Transverse colon (tissue), 4 donors: ENCODE measurements around the gene CBLN2. TPM values are rescaled to one million over a fixed set of nuclear protein-coding genes. Genes with fewer than 3 reads are reported as not detected.
A peak's percentile ranks its signal among the peaks of the same experiment; 100 is the strongest.

Source experiments
- DNase-seq: peaks from one replicate; pipeline ENCODE4 v3.0.0-alpha.2; 2019
- H3K27ac ChIP-seq, 4 donors: fragments of 200-600 bp; sonication (generic); 2 replicates each; pipeline ENCODE4 v1.5.1; 2016 to 2018; ENCODE audit warnings: inconsistent platforms in 4 of 4
- H3K27me3 ChIP-seq: fragments of 200-600 bp; sonication (generic); 2 replicates; pipeline ENCODE4 v1.5.1; 2017; ENCODE audit warnings: inconsistent platforms
- H3K36me3 ChIP-seq, 4 donors: fragments of 200-600 bp; sonication (generic); 2 replicates each; pipeline ENCODE4 v1.5.1; 2017 to 2019; ENCODE audit warnings: inconsistent platforms in 4 of 4
- H3K4me1 ChIP-seq, 4 donors: fragments of 200-600 bp; sonication (generic); 2 replicates each; pipeline ENCODE4 v1.5.1; 2017 to 2020; ENCODE audit warnings: inconsistent platforms in 4 of 4
- H3K4me3 ChIP-seq, 4 donors: fragments of 200-600 bp; sonication (generic); 1 replicate in 1 of 4; 2 replicates in 3 of 4; pipeline versions ENCODE4 v1.5.1 to v1.6.1; 2017 to 2019; ENCODE audit warnings: inconsistent platforms in 4 of 4
- H3K9me3 ChIP-seq, 2 donors: fragments of 200-600 bp; sonication (generic); 2 replicates each; pipeline ENCODE4 v1.5.1; 2017 to 2019; ENCODE audit warnings: inconsistent platforms in 2 of 2
- EP300 ChIP-seq: sonication (generic); formaldehyde crosslinking; IDR thresholded peaks from one replicate; pipeline ENCODE4 v1.6.1; 2017; ENCODE audit warnings: antibody characterized with exemption, low read depth
- POLR2A ChIP-seq: fragments of 450-650 bp; IDR thresholded peaks from one replicate; pipeline ENCODE4 v1.6.1; 2016; ENCODE audit warnings: antibody characterized with exemption, mild to moderate bottlenecking, moderate library complexity
- POLR2AphosphoS5 ChIP-seq, 3 donors: sonication (generic); formaldehyde crosslinking; IDR thresholded peaks; one replicate each; pipeline ENCODE4 v1.6.1; 2016; ENCODE audit warnings: antibody characterized with exemption in 3 of 3
- WGBS, 2 donors: methylation state at CpG; one replicate each; pipeline ENCODE4 v1.1.5; 2018; ENCODE audit warnings: low coverage in 1 of 2; 5-methylcytosine and 5-hydroxymethylcytosine counted together
- in situ Hi-C, 4 donors: fragments of 200-750 bp; cut with MboI; loops; one replicate each; pipeline versions ENCODE4 v1.15.0 to v1.15.1; 2017; ENCODE audit warnings: low sequenced_read_pairs in 3 of 4, low pct_ligation_motif_present in 1 of 4, low pct_unique_long_range_greater_than_20kb in 1 of 4
- intact Hi-C: fragments of 100-400 bp; cut with DNase I; formaldehyde crosslinking; loops from one replicate; pipeline ENCODE4 v1.15.1; 2023; ENCODE audit warnings: low total_unique reads
- total RNA-seq, 4 donors: library from RNA; depleted of rRNA; stranded (reverse); fragments of >200 nt; gene quantifications; one replicate each; pipeline ENCODE4 v1.1.0, GENCODE V29; 2016
- TF ChIP-seq, protein P1 (sequence below), 5 experiments: fragments of 200-600 bp in 3 of 5; fragments of 450-650 bp in 2 of 5; sonication (generic) in 3 of 5; IDR thresholded peaks; 1 replicate in 2 of 5; 2 replicates in 3 of 5; pipeline ENCODE4 v1.5.1; 2016 to 2017; ENCODE audit warnings: antibody characterized with exemption in 5 of 5, inconsistent platforms in 3 of 5, mild to moderate bottlenecking in 2 of 5, moderate library complexity in 1 of 5

Gene CBLN2
- total RNA-seq, 4 donors from 2014 or later = 0.60 to 1.3 (median 0.78) TPM

DNA sequence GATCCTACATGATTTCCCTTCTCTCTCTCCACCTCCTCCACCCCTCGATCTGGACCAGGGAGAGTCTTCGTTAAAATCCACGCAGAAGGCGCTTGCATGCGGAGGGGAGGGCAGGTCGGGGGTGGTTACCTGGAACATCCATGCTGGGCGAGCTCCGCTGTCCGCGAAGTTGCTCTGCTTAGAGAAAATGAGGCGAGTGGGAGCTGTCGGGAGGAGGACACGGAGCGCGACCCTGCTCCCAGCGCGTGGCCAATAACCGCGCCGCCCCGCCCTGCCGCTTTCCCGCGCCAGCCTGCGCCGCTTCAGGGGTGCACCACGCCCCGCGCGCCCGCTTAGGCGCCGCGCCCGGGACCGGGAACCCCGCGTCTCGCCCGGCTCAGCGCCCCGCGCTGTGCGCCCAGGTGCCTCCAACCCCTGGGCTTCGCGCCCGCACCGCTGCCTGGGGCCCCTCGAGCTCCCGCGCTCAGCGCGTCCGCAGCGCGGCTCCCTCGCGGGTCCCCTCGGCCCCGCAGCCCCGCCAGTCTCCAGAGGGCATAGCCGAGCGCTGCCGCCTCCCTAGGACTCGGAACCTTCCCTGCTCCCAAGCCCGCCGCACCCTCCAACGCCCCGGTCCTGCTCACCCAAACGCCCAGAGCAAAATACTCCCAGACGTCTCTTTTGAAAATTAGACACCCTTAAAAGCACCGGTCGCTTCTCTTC is 636 bp downstream of the CBLN2 start:
- Histone ChIP-seq H3K36me3 (no peaks in the 10 kb centered on the region), H3K9me3 (no peaks in the 10 kb centered on the region), H3K27me3 (peaks cover 55% of the 10 kb centered on the region), H3K4me3 (peak overlapping the region in 1 of 4 donors; percentile 35), H3K27ac (no peak overlapping the region), H3K4me1 (peaks cover 0 to 13% (median 2%) of the 10 kb centered on the region in 4 donors)
- intact Hi-C loops (loop anchor here (5.0 kb wide), 1 partner anchor 1611 kb away; no protein-coding TSS in a partner anchor), in situ Hi-C loops (loop anchor here in 1 of 4 donors (10.0 kb wide), 1 partner anchor 1609 kb away; no protein-coding TSS in a partner anchor)
- 6 to 14% methylated on average over 10 to 28 of the region's 73 CpGs for WGBS, 2 donors
- no peak for DNase-seq
- no peak for TF ChIP-seq POLR2A
- TF ChIP-seq POLR2AphosphoS5 (IDR thresholded peaks at IDR 0.05) = no peak
- TF ChIP-seq, protein P1, sequence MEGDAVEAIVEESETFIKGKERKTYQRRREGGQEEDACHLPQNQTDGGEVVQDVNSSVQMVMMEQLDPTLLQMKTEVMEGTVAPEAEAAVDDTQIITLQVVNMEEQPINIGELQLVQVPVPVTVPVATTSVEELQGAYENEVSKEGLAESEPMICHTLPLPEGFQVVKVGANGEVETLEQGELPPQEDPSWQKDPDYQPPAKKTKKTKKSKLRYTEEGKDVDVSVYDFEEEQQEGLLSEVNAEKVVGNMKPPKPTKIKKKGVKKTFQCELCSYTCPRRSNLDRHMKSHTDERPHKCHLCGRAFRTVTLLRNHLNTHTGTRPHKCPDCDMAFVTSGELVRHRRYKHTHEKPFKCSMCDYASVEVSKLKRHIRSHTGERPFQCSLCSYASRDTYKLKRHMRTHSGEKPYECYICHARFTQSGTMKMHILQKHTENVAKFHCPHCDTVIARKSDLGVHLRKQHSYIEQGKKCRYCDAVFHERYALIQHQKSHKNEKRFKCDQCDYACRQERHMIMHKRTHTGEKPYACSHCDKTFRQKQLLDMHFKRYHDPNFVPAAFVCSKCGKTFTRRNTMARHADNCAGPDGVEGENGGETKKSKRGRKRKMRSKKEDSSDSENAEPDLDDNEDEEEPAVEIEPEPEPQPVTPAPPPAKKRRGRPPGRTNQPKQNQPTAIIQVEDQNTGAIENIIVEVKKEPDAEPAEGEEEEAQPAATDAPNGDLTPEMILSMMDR (IDR thresholded peaks at IDR 0.05) = no peak
- TF ChIP-seq EP300 = no peak

GRCh38 chr18:72542984-72543356 is 1.2 kb downstream of the CBLN2 start:
- DNase-seq = no peak
- peak overlapping the region in 1 of 4 donors; percentile 35 for H3K4me3 ChIP-seq
- H3K9me3 ChIP-seq = no peaks in the 10 kb centered on the region
- H3K27ac ChIP-seq = no peak overlapping the region
- H3K4me1 ChIP-seq = peaks cover 0 to 13% (median 2%) of the 10 kb centered on the region in 4 donors
- no peak for TF ChIP-seq POLR2AphosphoS5 (IDR thresholded peaks at IDR 0.05)
- TF ChIP-seq, protein P1 (IDR thresholded peaks at IDR 0.05) = no peak
- TF ChIP-seq POLR2A = no peak
- TF ChIP-seq EP300 = no peak
- in situ Hi-C loops (loop anchor here in 1 of 4 donors (10.0 kb wide), 1 partner anchor 1608 kb away; no protein-coding TSS in a partner anchor), intact Hi-C loops (loop anchor here (5.0 kb wide), 1 partner anchor 1611 kb away; no protein-coding TSS in a partner anchor)
- no peaks in the 10 kb centered on the region for H3K36me3 ChIP-seq
- H3K27me3 ChIP-seq = peaks cover 55% of the 10 kb centered on the region
- 10% methylated on average over 20 of the region's 20 CpGs; no CpG with 5 or more reads in 1 of the 2 donors for WGBS, 2 donors

GRCh38 chr18:72542342-72542741 is 1.8 kb downstream of the CBLN2 start:
- H3K27me3 ChIP-seq = peaks cover 55% of the 10 kb centered on the region
- in situ Hi-C loops (loop anchor here in 1 of 4 donors (10.0 kb wide), 1 partner anchor 1608 kb away; no protein-coding TSS in a partner anchor), intact Hi-C loops (loop anchor here (5.0 kb wide), 1 partner anchor 1610 kb away; no protein-coding TSS in a partner anchor)
- no peaks in the 10 kb centered on the region for H3K9me3 ChIP-seq
- no peak for DNase-seq
- H3K27ac ChIP-seq = no peak overlapping the region
- H3K4me3 ChIP-seq = peak overlapping the region in 1 of 4 donors; percentile 25
- WGBS, 2 donors = 9 to 20% methylated on average over 1 to 33 of the region's 34 CpGs
- H3K36me3 ChIP-seq = no peaks in the 10 kb centered on the region
- TF ChIP-seq POLR2A = no peak
- TF ChIP-seq POLR2AphosphoS5 (IDR thresholded peaks at IDR 0.05) = no peak
- TF ChIP-seq, protein P1 (IDR thresholded peaks at IDR 0.05) = no peak
- TF ChIP-seq EP300 = no peak
- H3K4me1 ChIP-seq = peaks cover 0 to 13% (median 2%) of the 10 kb centered on the region in 4 donors

- Histone ChIP-seq H3K4me3 (peak overlapping the region in 1 of 4 donors; percentile 25), H3K36me3 (no peaks in the 10 kb centered on the region), H3K27me3 (peaks cover 55% of the 10 kb centered on the region), H3K4me1 (peaks cover 0 to 13% (median 2%) of the 10 kb centered on the region in 4 donors), H3K9me3 (no peaks in the 10 kb centered on the region), H3K27ac (no peak overlapping the region)
- intact Hi-C loops = loop anchor here (5.0 kb wide), 1 partner anchor 1610 kb away; no protein-coding TSS in a partner anchor
- no peak for TF ChIP-seq POLR2A
- TF ChIP-seq, protein P1 (IDR thresholded peaks at IDR 0.05) = no peak
- TF ChIP-seq POLR2AphosphoS5 (IDR thresholded peaks at IDR 0.05) = no peak
- TF ChIP-seq EP300 = no peak
- 34% methylated on average over 52 of the region's 59 CpGs; no CpG with 5 or more reads in 1 of the 2 donors for WGBS, 2 donors
- no peak for DNase-seq
- in situ Hi-C loops = loop anchor here in 1 of 4 donors (10.0 kb wide), 1 partner anchor 1607 kb away; no protein-coding TSS in a partner anchor
Measured at GRCh38 chr18:72541871-72542332, 2.2 kb downstream of the CBLN2 start.
